ENCODE results near the gene CACNA1C. TPM values are rescaled to one million over a fixed set of nuclear protein-coding genes. Genes with fewer than 3 reads are reported as not detected.

Gene CACNA1C
- total RNA-seq, 1 donor from 2014 or later, result 11.7 TPM

DNA sequence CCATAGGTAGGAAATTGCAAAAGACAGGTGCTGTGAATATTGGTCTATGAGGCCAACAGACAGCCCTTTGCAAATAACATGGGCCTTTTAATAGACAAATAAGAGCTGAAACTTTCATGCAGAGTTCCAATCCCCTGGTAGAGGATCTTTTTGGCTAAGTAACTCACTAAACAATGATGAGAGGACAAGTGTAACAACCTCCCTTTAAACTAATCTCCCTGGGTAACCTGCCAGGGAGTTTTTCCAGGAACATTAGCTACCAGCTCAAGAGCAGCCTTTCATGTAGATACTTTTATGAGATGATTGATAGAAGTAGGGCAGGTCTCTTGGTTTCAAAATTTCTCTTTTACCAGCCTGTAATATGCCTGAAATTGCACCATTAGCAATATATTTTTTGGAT is 13.8 kb upstream of the CACNA1C start:
- H3K36me3 Mint-ChIP-seq (ENCODE audit: insufficient read depth), result no peaks in the 10 kb centered on the region
- H3K4me1 Mint-ChIP-seq (ENCODE audit: low read depth), result peaks cover 1% of the 10 kb centered on the region
- TF ChIP-seq, protein P1, sequence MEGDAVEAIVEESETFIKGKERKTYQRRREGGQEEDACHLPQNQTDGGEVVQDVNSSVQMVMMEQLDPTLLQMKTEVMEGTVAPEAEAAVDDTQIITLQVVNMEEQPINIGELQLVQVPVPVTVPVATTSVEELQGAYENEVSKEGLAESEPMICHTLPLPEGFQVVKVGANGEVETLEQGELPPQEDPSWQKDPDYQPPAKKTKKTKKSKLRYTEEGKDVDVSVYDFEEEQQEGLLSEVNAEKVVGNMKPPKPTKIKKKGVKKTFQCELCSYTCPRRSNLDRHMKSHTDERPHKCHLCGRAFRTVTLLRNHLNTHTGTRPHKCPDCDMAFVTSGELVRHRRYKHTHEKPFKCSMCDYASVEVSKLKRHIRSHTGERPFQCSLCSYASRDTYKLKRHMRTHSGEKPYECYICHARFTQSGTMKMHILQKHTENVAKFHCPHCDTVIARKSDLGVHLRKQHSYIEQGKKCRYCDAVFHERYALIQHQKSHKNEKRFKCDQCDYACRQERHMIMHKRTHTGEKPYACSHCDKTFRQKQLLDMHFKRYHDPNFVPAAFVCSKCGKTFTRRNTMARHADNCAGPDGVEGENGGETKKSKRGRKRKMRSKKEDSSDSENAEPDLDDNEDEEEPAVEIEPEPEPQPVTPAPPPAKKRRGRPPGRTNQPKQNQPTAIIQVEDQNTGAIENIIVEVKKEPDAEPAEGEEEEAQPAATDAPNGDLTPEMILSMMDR (IDR thresholded peaks at IDR 0.05; ENCODE audit: unreplicated experiment), result no peak
- H3K4me3 Mint-ChIP-seq (ENCODE audit: low read depth), result no peak overlapping the region
- DNase-seq (ENCODE audit: low spot score, unreplicated experiment), result no peak
- no peak overlapping the region for H3K27ac Mint-ChIP-seq
- no peaks in the 10 kb centered on the region for H3K9me3 Mint-ChIP-seq (ENCODE audit: low read depth)
- H3K27me3 Mint-ChIP-seq, result peaks cover 64% of the 10 kb centered on the region

DNA sequence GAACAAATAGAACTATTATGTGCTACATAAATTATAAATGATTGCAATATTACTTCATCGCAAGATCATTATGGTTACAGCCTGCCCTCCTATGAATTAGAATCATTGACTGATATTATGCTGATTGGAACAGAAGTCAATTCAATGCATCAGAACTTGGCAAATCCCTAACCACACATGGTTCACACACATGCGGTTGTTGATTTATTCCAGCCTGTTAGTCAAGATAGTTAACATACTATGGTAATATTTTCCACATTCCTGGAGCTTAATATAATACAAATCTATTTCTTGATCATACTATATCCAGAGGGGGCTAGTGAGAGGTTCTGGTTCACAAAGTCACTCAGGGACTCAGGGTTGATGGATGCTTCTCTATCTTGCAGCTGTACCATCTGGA is 9.7 kb upstream of the CACNA1C start:
- DNase-seq (ENCODE audit: low spot score, unreplicated experiment), result no peak
- peaks cover 55% of the 10 kb centered on the region for H3K27me3 Mint-ChIP-seq
- TF ChIP-seq, protein P1 (IDR thresholded peaks at IDR 0.05; ENCODE audit: unreplicated experiment), result no peak
- no peaks in the 10 kb centered on the region for H3K36me3 Mint-ChIP-seq (ENCODE audit: insufficient read depth)
- H3K4me1 Mint-ChIP-seq (ENCODE audit: low read depth), result no peaks in the 10 kb centered on the region
- no peaks in the 10 kb centered on the region for H3K9me3 Mint-ChIP-seq (ENCODE audit: low read depth)
- H3K4me3 Mint-ChIP-seq (ENCODE audit: low read depth), result no peak overlapping the region
- no peak overlapping the region for H3K27ac Mint-ChIP-seq

DNA sequence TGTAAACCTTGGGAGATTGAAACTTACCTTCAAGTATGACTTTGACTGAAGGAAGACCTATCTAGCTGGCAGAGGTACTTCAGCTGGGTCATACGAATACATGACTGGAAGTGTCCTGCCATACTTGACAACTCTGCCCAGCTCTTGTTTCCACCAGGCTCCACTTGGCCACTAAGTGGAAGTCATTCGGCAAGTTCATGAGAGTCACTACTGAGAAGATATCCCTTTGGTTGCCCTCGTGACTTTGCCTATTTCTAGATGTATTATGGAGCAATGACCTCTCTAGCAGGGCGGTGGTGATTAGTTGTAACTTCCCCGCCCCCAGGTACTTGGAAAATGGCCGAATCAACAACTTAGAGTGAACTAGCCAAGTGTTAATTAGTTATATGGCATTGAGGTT is 8.6 kb upstream of the CACNA1C start:
- H3K27me3 Mint-ChIP-seq, result peaks cover 53% of the 10 kb centered on the region
- TF ChIP-seq, protein P1 (IDR thresholded peaks at IDR 0.05; ENCODE audit: unreplicated experiment), result no peak
- H3K27ac Mint-ChIP-seq, result no peak overlapping the region
- no peaks in the 10 kb centered on the region for H3K9me3 Mint-ChIP-seq (ENCODE audit: low read depth)
- no peak overlapping the region for H3K4me3 Mint-ChIP-seq (ENCODE audit: low read depth)
- no peak for DNase-seq (ENCODE audit: low spot score, unreplicated experiment)
- no peaks in the 10 kb centered on the region for H3K36me3 Mint-ChIP-seq (ENCODE audit: insufficient read depth)
- peaks cover 2% of the 10 kb centered on the region for H3K4me1 Mint-ChIP-seq (ENCODE audit: low read depth)

DNA sequence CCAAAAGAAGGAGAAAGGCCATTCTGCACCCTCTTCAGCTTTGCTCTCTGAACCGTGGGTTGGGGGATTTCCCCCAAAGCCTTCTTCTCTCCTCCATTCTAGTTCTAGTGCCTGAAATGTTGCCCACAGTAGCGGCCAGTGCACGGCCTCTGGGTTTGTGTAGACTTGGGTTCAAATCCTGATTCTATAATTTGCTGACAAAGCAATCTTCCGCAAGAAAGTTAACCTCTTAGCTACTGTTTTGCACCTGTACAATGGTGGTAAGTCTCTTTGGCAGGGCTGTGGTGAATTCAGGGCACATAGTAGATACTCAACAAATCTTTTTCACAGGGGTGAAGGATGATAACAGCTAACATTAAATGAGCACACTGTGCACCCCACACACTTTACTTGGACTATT is 5.8 kb upstream of the CACNA1C start:
- Mint-ChIP-seq H3K27ac (no peak overlapping the region), H3K27me3 (peaks cover 69% of the 10 kb centered on the region), H3K36me3 (ENCODE audit: insufficient read depth) (no peaks in the 10 kb centered on the region), H3K4me3 (ENCODE audit: low read depth) (no peak overlapping the region), H3K4me1 (ENCODE audit: low read depth) (peaks cover 6% of the 10 kb centered on the region), H3K9me3 (ENCODE audit: low read depth) (no peaks in the 10 kb centered on the region)
- no peak for DNase-seq (ENCODE audit: low spot score, unreplicated experiment)
- TF ChIP-seq, protein P1 (IDR thresholded peaks at IDR 0.05; ENCODE audit: unreplicated experiment), result no peak

DNA sequence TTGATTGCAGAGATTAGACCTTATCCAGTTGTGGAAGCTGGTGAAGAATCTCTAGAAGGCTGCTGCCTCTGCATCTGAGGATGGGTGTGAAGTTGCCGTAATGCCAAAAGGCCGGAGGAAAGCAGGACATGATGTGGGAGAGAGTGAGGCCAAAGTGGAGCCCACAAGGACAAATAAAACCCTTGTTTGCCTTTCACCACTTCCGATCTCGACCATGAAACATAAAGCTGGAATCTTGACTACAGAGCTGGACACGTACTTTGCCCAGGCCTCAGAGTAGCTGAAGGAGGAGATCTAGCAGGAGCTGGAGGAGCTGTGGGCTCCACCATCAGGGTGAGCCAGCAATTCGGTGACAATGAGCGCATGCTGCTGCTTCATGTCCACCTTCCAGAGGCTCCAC is 5.0 kb upstream of the CACNA1C start:
- Mint-ChIP-seq H3K27me3 (peaks cover 70% of the 10 kb centered on the region), H3K4me3 (ENCODE audit: low read depth) (no peak overlapping the region), H3K27ac (no peak overlapping the region), H3K36me3 (ENCODE audit: insufficient read depth) (no peaks in the 10 kb centered on the region), H3K9me3 (ENCODE audit: low read depth) (no peaks in the 10 kb centered on the region), H3K4me1 (ENCODE audit: low read depth) (peaks cover 6% of the 10 kb centered on the region)
- TF ChIP-seq, protein P1 (IDR thresholded peaks at IDR 0.05; ENCODE audit: unreplicated experiment), result no peak
- no peak for DNase-seq (ENCODE audit: low spot score, unreplicated experiment)

Measured in progenitor cell of endocrine pancreas (in vitro differentiated cells).